K562 (cell line): ENCODE data around the gene CDC37. TPM values are rescaled to one million over a fixed set of nuclear protein-coding genes. Genes with fewer than 3 reads are reported as not detected.
A peak's percentile ranks its signal among the peaks of the same experiment; 100 is the strongest.

Experiments
- ADNP ChIP-seq: fragments of 200-800 bp; sonication (Bioruptor generic); IDR thresholded peaks from 2 replicates; pipeline ENCODE4 v1.6.1; 2016; ENCODE audit warnings: missing genetic modification characterization, missing compliant biosample characterization
- CC2D1A ChIP-seq: fragments of 450-650 bp; IDR thresholded peaks from 2 replicates; pipeline ENCODE4 v1.6.1; 2017; ENCODE audit warnings: mild to moderate bottlenecking
- CHCHD3 ChIP-seq: fragments of 250-450 bp; sonication (Bioruptor Pico); IDR thresholded peaks from 2 replicates; pipeline ENCODE4 v2.1.2; 2022; ENCODE audit warnings: mild to moderate bottlenecking
- E2F8 ChIP-seq: fragments of 450-650 bp; IDR thresholded peaks from 2 replicates; pipeline ENCODE4 v1.7.1; 2018; ENCODE audit warnings: mild to moderate bottlenecking, low read depth; ENCODE audit not compliant: partially characterized antibody
- FOSL1 ChIP-seq: fragments of 200-800 bp; sonication (Bioruptor generic); conservative IDR thresholded peaks from 2 replicates; pipeline ENCODE4 v1.6.1; 2016; ENCODE audit warnings: missing genetic modification characterization, missing compliant biosample characterization
- MAFF ChIP-seq: IDR thresholded peaks from 2 replicates; pipeline ENCODE4 v1.6.1; 2012; ENCODE audit warnings: low read length, improper control_type of control experiment
- MEIS2 ChIP-seq: fragments of 450-650 bp; IDR thresholded peaks from 2 replicates; pipeline ENCODE4 v1.6.1; 2014; ENCODE audit warnings: mild to moderate bottlenecking; ENCODE audit not compliant: partially characterized antibody
- ZNF318 ChIP-seq, 2 experiments: fragments of 450-650 bp; IDR thresholded peaks; 2 replicates each; pipeline ENCODE4 v1.6.1; 2016; ENCODE audit warnings: mild to moderate bottlenecking in 2 of 2, borderline replicate concordance in 1 of 2, low read depth in 1 of 2, moderate library complexity in 1 of 2
- ZNF639 ChIP-seq, 2 experiments: fragments of 200-800 bp in 1 of 2; sonication (Bioruptor generic) in 1 of 2; sonication (generic) in 1 of 2; formaldehyde crosslinking in 1 of 2; IDR thresholded peaks in 1 of 2; conservative IDR thresholded peaks in 1 of 2; 2 replicates each; pipeline versions ENCODE4 v1.5.0 to v1.6.1; 2016 to 2020; ENCODE audit warnings: missing compliant biosample characterization in 1 of 2, missing genetic modification characterization in 1 of 2, missing genetic modification reagents in 1 of 2
- ZNF644 ChIP-seq: fragments of 200-800 bp; sonication (Bioruptor generic); IDR thresholded peaks from 2 replicates; pipeline ENCODE4 v1.6.1; 2016; ENCODE audit warnings: low read depth, missing genetic modification characterization, missing compliant biosample characterization
- ZNF77 ChIP-seq: fragments of 250-450 bp; sonication (Bioruptor Pico); IDR thresholded peaks from 2 replicates; pipeline ENCODE4 v1.5.0; 2020
- polyA plus RNA-seq, 8 experiments: library from polyadenylated mRNA; depleted of rRNA in 4 of 8; stranded (reverse) in 5 of 8; unstranded in 3 of 8; fragments of >200 nt; fragmentation: Nextera tagmentation in 2 of 8; fragmentation: Illumina TruSeq in 1 of 8; extraction: Ambion mirVana in 2 of 8; extraction: Trizol in 1 of 8; gene quantifications; 2 replicates each; pipeline versions ENCODE4 v1.2.1 to v1.2.3, GENCODE V29; 2011 to 2014; ENCODE audit warnings: inconsistent platforms in 1 of 8, missing spikeins in 1 of 8
- total RNA-seq, 7 experiments: library from RNA; depleted of rRNA in 6 of 7; stranded (reverse); fragments of >200 nt in 6 of 7; fragmentation: Illumina TruSeq in 2 of 7; extraction: Trizol in 2 of 7; gene quantifications; 2 replicates each; pipeline versions ENCODE4 v1.2.1 to v1.2.3, GENCODE V29; 2011 to 2021; ENCODE audit warnings: low replicate concordance in 1 of 7

CDC37 gene
- total and polyA plus RNA-seq, 9 of the 15 experiments (the other 6 are each of a cell fraction or from before 2014, with no cell fraction given): 6.6 to 538 (median 227) TPM

- TF ChIP-seq E2F8: peak; percentile 94
- TF ChIP-seq FOSL1 (tag): peak; percentile 88
- 0 out of 2 replicates have a peak, but pooled peaks have one; percentile 57 for TF ChIP-seq CHCHD3 (CRISPR knock-in tag)
- TF ChIP-seq ZNF77 (CRISPR knock-in tag): no peak
- TF ChIP-seq ZNF639 (CRISPR knock-in tag; conservative IDR thresholded peaks at IDR 0.05 in 1 of 2, IDR thresholded peaks at IDR 0.05 in 1 of 2): peak in 1 of 2 experiments; percentile 95; a peak in 2 of 4 replicates
- TF ChIP-seq ZNF318 (IDR thresholded peaks at IDR 0.05; ENCODE audit: borderline replicate concordance in 1 of 2, low read depth in 1 of 2): no peak
- peak; percentile 98 for TF ChIP-seq ADNP
- TF ChIP-seq MAFF: no peak
- TF ChIP-seq CC2D1A: peak; percentile 58
- peak; percentile 94 for TF ChIP-seq ZNF644
- peak; percentile 52 for TF ChIP-seq MEIS2
These were observed 13.3 kb upstream of the CDC37 start (continued) for GRCh38 chr19:10416380-10417257.
